GM18873 (cell line): Measurements from ENCODE around the gene PTPRR.

Experiments
- ATAC-seq: cut with Tn5 transposase; IDR thresholded peaks from one replicate; pipeline ENCODE4 v1.9.1; 2021; ENCODE audit warnings: mild to moderate bottlenecking, moderate library complexity, moderate number of reproducible peaks; ENCODE audit not compliant: unreplicated experiment, low FRiP score

The PTPRR gene

GRCh38 chr12:70719672-70720420 is 200.7 kb downstream of the PTPRR start:
- no peak for ATAC-seq

- ATAC-seq = no peak
Observed at GRCh38 chr12:70719071-70719470, 201.5 kb downstream of the PTPRR start.

GRCh38 chr12:70711831-70712230 is 208.7 kb downstream of the PTPRR start:
- no peak for ATAC-seq

GRCh38 chr12:70709022-70709421 is 211.5 kb downstream of the PTPRR start:
- ATAC-seq = no peak

- no peak for ATAC-seq
Observed at GRCh38 chr12:70706611-70707010, 213.9 kb downstream of the PTPRR start.

- no peak for ATAC-seq
Observed at GRCh38 chr12:70698345-70698744, 222.2 kb downstream of the PTPRR start.

GRCh38 chr12:70695361-70696023 is 225.0 kb downstream of the PTPRR start:
- no peak for ATAC-seq

GRCh38 chr12:70692681-70693288 is 227.8 kb downstream of the PTPRR start:
- no peak for ATAC-seq

- no peak for ATAC-seq
Observed at GRCh38 chr12:70691018-70691672, 229.4 kb downstream of the PTPRR start.

GRCh38 chr12:70686907-70687306 is 233.6 kb downstream of the PTPRR start:
- ATAC-seq = no peak

GRCh38 chr12:70686299-70686698 is 234.2 kb downstream of the PTPRR start:
- ATAC-seq = no peak

- no peak for ATAC-seq
Observed at GRCh38 chr12:70683976-70684375, 236.6 kb downstream of the PTPRR start.

GRCh38 chr12:70671698-70672097 is 248.8 kb downstream of the PTPRR start:
- ATAC-seq = no peak

- ATAC-seq = no peak
Observed at GRCh38 chr12:70670948-70671347, 249.6 kb downstream of the PTPRR start.

GRCh38 chr12:70667253-70667652 is 253.3 kb downstream of the PTPRR start:
- ATAC-seq = no peak

- no peak for ATAC-seq
Observed at GRCh38 chr12:70666364-70666763, 254.2 kb downstream of the PTPRR start.

- ATAC-seq = no peak
Observed at GRCh38 chr12:70664465-70664881, 256.1 kb downstream of the PTPRR start.

- no peak for ATAC-seq
Observed at GRCh38 chr12:70663838-70664237, 256.7 kb downstream of the PTPRR start.

GRCh38 chr12:70661466-70662161 is 258.9 kb downstream of the PTPRR start:
- ATAC-seq = no peak

- no peak for ATAC-seq
Observed at GRCh38 chr12:70660620-70661219, 259.8 kb downstream of the PTPRR start.
